ENCODE measurements around the gene SPECC1L.

Gene SPECC1L

GRCh38 chr22:24413736-24414385 lies 143.2 kb downstream of the SPECC1L start:
- no peaks in the 10 kb centered on the region for H3K27me3 ChIP-seq (ENCODE audit: control insufficient read depth, insufficient read depth, low read length)
- no peak overlapping the region for H3K4me2 ChIP-seq (ENCODE audit: low read length)
- no peak overlapping the region for H3K9ac ChIP-seq (ENCODE audit: low read depth, low read length)
- H3K9me3 ChIP-seq (replicated peaks; ENCODE audit: low read length): no peaks in the 10 kb centered on the region
- H3K4me1 ChIP-seq (ENCODE audit: control insufficient read depth, insufficient read depth, low read length): peaks cover 13% of the 10 kb centered on the region
- H3K36me3 ChIP-seq (ENCODE audit: insufficient read depth, low read length): peaks cover 37% of the 10 kb centered on the region
- H3K4me3 ChIP-seq (ENCODE audit: low read length): no peak overlapping the region

GRCh38 chr22:24414523-24414922 lies 143.9 kb downstream of the SPECC1L start:
- Histone ChIP-seq H3K9ac (ENCODE audit: low read depth, low read length) (no peak overlapping the region), H3K36me3 (ENCODE audit: insufficient read depth, low read length) (peaks cover 37% of the 10 kb centered on the region)

GRCh38 chr22:24414984-24415945 lies 144.6 kb downstream of the SPECC1L start:
- Histone ChIP-seq H3K4me1 (ENCODE audit: control insufficient read depth, insufficient read depth, low read length) (peaks cover 6% of the 10 kb centered on the region), H3K9me3 (replicated peaks; ENCODE audit: low read length) (no peaks in the 10 kb centered on the region), H3K36me3 (ENCODE audit: insufficient read depth, low read length) (peaks cover 37% of the 10 kb centered on the region), H3K4me2 (ENCODE audit: low read length) (no peak overlapping the region), H3K4me3 (ENCODE audit: low read length) (no peak overlapping the region), H3K9ac (ENCODE audit: low read depth, low read length) (no peak overlapping the region), H3K27me3 (ENCODE audit: control insufficient read depth, insufficient read depth, low read length) (no peaks in the 10 kb centered on the region)

More at GRCh38 chr22:24414523-24414922, 143.9 kb downstream of the SPECC1L start:
- Histone ChIP-seq H3K4me3 (ENCODE audit: low read length) (no peak overlapping the region), H3K9me3 (replicated peaks; ENCODE audit: low read length) (no peaks in the 10 kb centered on the region), H3K27me3 (ENCODE audit: control insufficient read depth, insufficient read depth, low read length) (no peaks in the 10 kb centered on the region), H3K4me2 (ENCODE audit: low read length) (no peak overlapping the region), H3K4me1 (ENCODE audit: control insufficient read depth, insufficient read depth, low read length) (peaks cover 13% of the 10 kb centered on the region)

- H3K9ac ChIP-seq (ENCODE audit: low read depth, low read length): no peak overlapping the region
- peaks cover 4% of the 10 kb centered on the region for H3K4me1 ChIP-seq (ENCODE audit: control insufficient read depth, insufficient read depth, low read length)
- no peak overlapping the region for H3K4me2 ChIP-seq (ENCODE audit: low read length)
- H3K9me3 ChIP-seq (replicated peaks; ENCODE audit: low read length): no peaks in the 10 kb centered on the region
- H3K4me3 ChIP-seq (ENCODE audit: low read length): no peak overlapping the region
- no peaks in the 10 kb centered on the region for H3K27me3 ChIP-seq (ENCODE audit: control insufficient read depth, insufficient read depth, low read length)
- peaks cover 37% of the 10 kb centered on the region for H3K36me3 ChIP-seq (ENCODE audit: insufficient read depth, low read length)
Measured at GRCh38 chr22:24416095-24416494, 145.5 kb downstream of the SPECC1L start.

- no peak overlapping the region for H3K4me2 ChIP-seq (ENCODE audit: low read length)
- H3K27me3 ChIP-seq (ENCODE audit: control insufficient read depth, insufficient read depth, low read length): peaks cover under 1% of the 10 kb centered on the region
- H3K4me1 ChIP-seq (ENCODE audit: control insufficient read depth, insufficient read depth, low read length): peaks cover 4% of the 10 kb centered on the region
- H3K9me3 ChIP-seq (replicated peaks; ENCODE audit: low read length): no peaks in the 10 kb centered on the region
- peaks cover 34% of the 10 kb centered on the region for H3K36me3 ChIP-seq (ENCODE audit: insufficient read depth, low read length)
- no peak overlapping the region for H3K4me3 ChIP-seq (ENCODE audit: low read length)
- no peak overlapping the region for H3K9ac ChIP-seq (ENCODE audit: low read depth, low read length)
Measured at GRCh38 chr22:24416611-24417010, 146.0 kb downstream of the SPECC1L start.

- Histone ChIP-seq H3K4me3 (ENCODE audit: low read length) (no peak overlapping the region), H3K4me2 (ENCODE audit: low read length) (no peak overlapping the region), H3K4me1 (ENCODE audit: control insufficient read depth, insufficient read depth, low read length) (peaks cover 4% of the 10 kb centered on the region), H3K9me3 (replicated peaks; ENCODE audit: low read length) (no peaks in the 10 kb centered on the region), H3K36me3 (ENCODE audit: insufficient read depth, low read length) (peaks cover 33% of the 10 kb centered on the region), H3K9ac (ENCODE audit: low read depth, low read length) (no peak overlapping the region), H3K27me3 (ENCODE audit: control insufficient read depth, insufficient read depth, low read length) (peaks cover 5% of the 10 kb centered on the region)
Measured at GRCh38 chr22:24417200-24417599, 146.6 kb downstream of the SPECC1L start.

GRCh38 chr22:24417901-24418641 lies 147.4 kb downstream of the SPECC1L start:
- H3K4me1 ChIP-seq (ENCODE audit: control insufficient read depth, insufficient read depth, low read length): peaks cover 4% of the 10 kb centered on the region
- no peak overlapping the region for H3K9ac ChIP-seq (ENCODE audit: low read depth, low read length)
- H3K36me3 ChIP-seq (ENCODE audit: insufficient read depth, low read length): peaks cover 33% of the 10 kb centered on the region

GRCh38 chr22:24418786-24419474 lies 148.3 kb downstream of the SPECC1L start:
- Histone ChIP-seq H3K9ac (ENCODE audit: low read depth, low read length) (no peak overlapping the region), H3K27me3 (ENCODE audit: control insufficient read depth, insufficient read depth, low read length) (peaks cover 10% of the 10 kb centered on the region), H3K4me3 (ENCODE audit: low read length) (no peak overlapping the region), H3K9me3 (replicated peaks; ENCODE audit: low read length) (no peaks in the 10 kb centered on the region), H3K36me3 (ENCODE audit: insufficient read depth, low read length) (peaks cover 29% of the 10 kb centered on the region), H3K4me1 (ENCODE audit: control insufficient read depth, insufficient read depth, low read length) (peaks cover 6% of the 10 kb centered on the region), H3K4me2 (ENCODE audit: low read length) (no peak overlapping the region)

More at GRCh38 chr22:24417901-24418641, 147.4 kb downstream of the SPECC1L start:
- Histone ChIP-seq H3K4me2 (ENCODE audit: low read length) (no peak overlapping the region), H3K27me3 (ENCODE audit: control insufficient read depth, insufficient read depth, low read length) (peaks cover 10% of the 10 kb centered on the region), H3K9me3 (replicated peaks; ENCODE audit: low read length) (no peaks in the 10 kb centered on the region), H3K4me3 (ENCODE audit: low read length) (no peak overlapping the region)

- Histone ChIP-seq H3K9me3 (replicated peaks; ENCODE audit: low read length) (no peaks in the 10 kb centered on the region), H3K4me3 (ENCODE audit: low read length) (no peak overlapping the region), H3K4me2 (ENCODE audit: low read length) (no peak overlapping the region), H3K27me3 (ENCODE audit: control insufficient read depth, insufficient read depth, low read length) (peaks cover 10% of the 10 kb centered on the region), H3K4me1 (ENCODE audit: control insufficient read depth, insufficient read depth, low read length) (peaks cover 6% of the 10 kb centered on the region), H3K36me3 (ENCODE audit: insufficient read depth, low read length) (peaks cover 24% of the 10 kb centered on the region), H3K9ac (ENCODE audit: low read depth, low read length) (no peak overlapping the region)
Measured at GRCh38 chr22:24419475-24419850, 148.8 kb downstream of the SPECC1L start.

GRCh38 chr22:24420072-24420976 lies 149.7 kb downstream of the SPECC1L start:
- Histone ChIP-seq H3K9me3 (replicated peaks; ENCODE audit: low read length) (no peaks in the 10 kb centered on the region), H3K27me3 (ENCODE audit: control insufficient read depth, insufficient read depth, low read length) (peaks cover 10% of the 10 kb centered on the region), H3K9ac (ENCODE audit: low read depth, low read length) (no peak overlapping the region), H3K4me1 (ENCODE audit: control insufficient read depth, insufficient read depth, low read length) (peaks cover 4% of the 10 kb centered on the region), H3K4me2 (ENCODE audit: low read length) (no peak overlapping the region), H3K36me3 (ENCODE audit: insufficient read depth, low read length) (peaks cover 15% of the 10 kb centered on the region), H3K4me3 (ENCODE audit: low read length) (no peak overlapping the region)
